C4-2B (cell line): ENCODE data around the gene GFY.
A peak's percentile ranks its signal among the peaks of the same experiment; 100 is the strongest.

Experiments used
- H3K27ac ChIP-seq: fragments of 450-650 bp; 2 replicates; pipeline ENCODE4 v1.5.1; 2017
- CTCF ChIP-seq: fragments of 450-650 bp; conservative IDR thresholded peaks from 2 replicates; pipeline ENCODE4 v1.5.1; 2017; ENCODE audit warnings: mild to moderate bottlenecking
- ZFX ChIP-seq: fragments of 450-650 bp; IDR thresholded peaks from 2 replicates; pipeline ENCODE4 v1.6.1; 2017

The GFY gene, protein sequence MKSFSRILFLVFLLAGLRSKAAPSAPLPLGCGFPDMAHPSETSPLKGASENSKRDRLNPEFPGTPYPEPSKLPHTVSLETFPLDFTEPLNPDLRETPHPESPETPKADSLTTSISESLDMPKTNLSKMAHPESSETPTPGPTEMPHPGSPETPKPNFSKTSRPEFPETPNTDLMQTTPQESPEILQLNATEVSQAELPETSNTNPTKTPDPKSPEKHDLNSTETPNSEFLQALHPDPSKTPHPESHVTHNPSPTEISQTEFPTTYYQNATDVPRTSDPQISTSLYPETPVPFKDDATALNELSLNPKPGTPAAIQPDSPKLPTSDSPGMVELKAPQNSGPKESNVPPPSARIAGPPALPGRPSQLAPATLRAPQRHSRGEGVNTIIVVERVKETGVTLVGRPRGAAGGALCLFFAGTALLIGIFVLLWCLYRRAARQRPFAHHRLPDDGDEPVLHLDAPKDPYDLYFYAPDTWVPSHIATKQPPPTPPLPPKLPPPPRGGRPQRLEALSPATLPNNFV

DNA sequence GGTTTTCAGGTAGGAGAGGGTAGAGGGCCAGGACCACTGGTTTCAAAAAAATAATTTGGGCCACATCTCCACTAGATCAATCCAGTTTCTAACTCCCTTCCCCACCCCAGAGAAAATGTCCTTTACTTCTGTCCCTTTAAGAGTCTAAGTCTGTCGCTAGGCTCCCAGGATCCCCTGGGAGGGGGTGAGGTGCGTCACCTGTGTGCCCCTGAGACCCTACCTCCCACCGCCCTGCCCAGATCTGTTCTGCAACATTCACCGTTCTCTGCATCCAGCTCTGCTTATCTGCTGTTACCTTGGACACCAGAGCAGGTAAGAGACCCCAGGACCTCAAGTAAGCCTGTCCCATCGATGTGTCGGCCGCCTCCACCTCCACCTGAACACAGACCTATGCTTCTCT, at the start of gene GFY:
Gene GFY, plus strand, starts transcription at position 211 of the 400 bp plus-strand sequence. CDS start 1,043 bp downstream, outside the sequence.
- H3K27ac ChIP-seq: no peak within 1 kb of the TSS
- TF ChIP-seq ZFX: no peak
- TF ChIP-seq CTCF: no peak

DNA sequence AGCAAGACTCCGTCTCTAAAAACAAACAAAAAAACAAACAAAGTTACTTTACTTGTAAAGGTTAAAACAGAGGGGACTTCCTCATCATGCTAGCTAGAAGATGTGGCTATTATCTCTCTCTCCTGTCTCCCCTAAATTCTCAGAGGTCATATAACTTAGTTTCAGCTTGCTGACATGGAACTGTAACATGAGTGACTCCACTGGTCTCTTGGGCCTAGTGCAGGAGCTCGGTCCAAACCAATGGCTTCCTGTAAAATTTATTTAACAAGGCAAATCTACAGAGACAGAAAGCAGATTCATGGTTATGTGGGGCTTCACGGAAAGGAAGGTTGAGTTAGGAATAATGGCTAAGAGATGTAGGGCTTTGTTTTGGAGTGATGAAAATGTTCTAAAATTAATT, 46.7 kb upstream of the GFY start:
- TF ChIP-seq CTCF: no peak
- TF ChIP-seq ZFX: no peak
- H3K27ac ChIP-seq: no peak overlapping the region

GRCh38 chr19:49380391-49380790, 44.8 kb upstream of the GFY start:
- no peak overlapping the region for H3K27ac ChIP-seq
- TF ChIP-seq CTCF (no peak), ZFX (no peak)

DNA sequence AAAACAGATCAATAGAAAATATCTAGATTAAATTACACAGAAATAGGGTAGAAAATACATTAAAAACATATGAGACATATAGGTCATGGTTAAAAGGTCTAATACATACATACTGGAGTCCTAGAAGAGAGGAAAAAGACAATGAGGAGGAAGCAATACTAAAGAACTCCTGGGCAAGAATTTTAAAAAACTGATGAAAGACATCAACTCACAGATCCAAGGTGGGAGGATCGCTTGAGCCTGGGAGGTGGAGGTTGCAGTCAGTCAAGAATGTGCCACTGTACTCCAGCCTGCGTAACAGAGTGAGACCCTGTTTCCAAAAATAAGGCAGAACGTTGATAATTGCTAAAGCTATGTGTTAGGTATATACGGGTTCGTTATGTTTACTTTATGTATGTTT, 42.5 kb upstream of the GFY start:
- TF ChIP-seq ZFX: no peak
- TF ChIP-seq CTCF: no peak
- no peak overlapping the region for H3K27ac ChIP-seq

- TF ChIP-seq ZFX: no peak
- TF ChIP-seq CTCF: no peak
- no peak overlapping the region for H3K27ac ChIP-seq
Measured at GRCh38 chr19:49383599-49383998, 41.6 kb upstream of the GFY start.

DNA sequence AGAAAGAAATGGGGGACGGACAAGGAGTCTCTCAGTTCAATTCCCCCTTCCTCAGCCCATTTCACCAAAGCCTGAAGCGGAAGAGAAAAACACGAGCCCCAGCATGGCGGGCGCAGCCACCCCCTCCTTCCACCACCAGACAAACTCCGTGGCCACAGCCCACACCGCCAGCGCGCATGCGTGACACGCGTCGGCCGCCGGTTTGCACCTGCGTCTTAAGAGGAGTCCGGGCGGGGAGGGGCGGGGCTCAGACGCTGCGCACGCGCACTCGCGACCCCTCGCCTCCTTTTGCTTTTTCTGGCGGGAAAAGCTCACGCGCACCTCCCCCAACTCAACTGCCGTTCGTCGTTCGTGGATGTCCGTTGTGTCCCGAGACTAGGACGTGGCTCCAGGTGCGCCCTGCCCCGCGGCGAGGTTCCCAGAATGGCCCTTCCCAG, 37.2 kb upstream of the GFY start, which contains the start of gene KASH5:
Gene KASH5, plus strand, starts transcription at position 314 of the 437 bp plus-strand sequence. CDS start 2,635 bp downstream, outside the sequence.
- H3K27ac ChIP-seq: peak within 1 kb of the TSS; percentile 63
- TF ChIP-seq ZFX (no peak), CTCF (no peak)

DNA sequence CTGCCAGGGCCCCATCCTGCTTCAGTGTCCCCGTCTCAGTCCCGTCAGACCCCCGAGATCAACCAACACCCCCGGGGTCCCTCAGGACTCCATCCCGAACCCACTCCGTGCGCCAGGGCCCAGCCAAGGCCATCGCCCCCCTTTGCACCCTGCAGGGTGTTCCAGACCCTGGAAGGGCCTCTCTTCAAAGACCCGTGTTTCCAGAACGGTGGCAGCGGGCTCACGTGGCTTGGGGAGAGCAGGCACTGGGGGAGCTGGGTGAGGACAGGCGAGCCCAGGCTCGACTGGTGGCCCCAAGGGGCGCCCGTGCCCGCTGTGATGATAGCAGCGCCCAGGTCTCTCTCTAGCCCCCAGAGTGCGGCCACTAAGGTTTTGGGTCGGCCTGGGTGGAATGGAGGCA, 35.8 kb upstream of the GFY start:
- TF ChIP-seq ZFX: no peak
- no peak for TF ChIP-seq CTCF
- H3K27ac ChIP-seq: no peak overlapping the region
